Neutrophil (primary cell): ENCODE data around the gene MRPS34.
A peak's percentile ranks its signal among the peaks of the same experiment; 100 is the strongest.

ENCODE experiments used
- H3K27ac ChIP-seq: fragments of 200-600 bp; sonication (generic); 2 replicates; pipeline ENCODE4 v1.5.1; 2016; ENCODE audit warnings: mild to moderate bottlenecking, moderate library complexity
- H3K27me3 ChIP-seq: fragments of 200-600 bp; sonication (generic); 2 replicates; pipeline ENCODE4 v1.6.0; 2016; ENCODE audit warnings: mild to moderate bottlenecking
- H3K36me3 ChIP-seq: fragments of 200-600 bp; sonication (generic); 2 replicates; pipeline ENCODE4 v1.5.1; 2017
- H3K4me1 ChIP-seq, 2 experiments: fragments of 200-600 bp in 1 of 2; sonication (generic) in 1 of 2; 1 replicate in 1 of 2; 2 replicates in 1 of 2; pipeline versions ENCODE4 v1.5.1 to v1.6.1; 2013 to 2016; ENCODE audit warnings: low read depth in 1 of 2, low read length in 1 of 2, mild to moderate bottlenecking in 1 of 2, moderate library complexity in 1 of 2; ENCODE audit not compliant: control insufficient read depth in 1 of 2, insufficient read depth in 1 of 2
- H3K4me3 ChIP-seq, 2 experiments: fragments of 200-600 bp in 1 of 2; sonication (generic) in 1 of 2; 1 replicate in 1 of 2; 2 replicates in 1 of 2; pipeline ENCODE4 v1.5.1; 2013 to 2016; ENCODE audit warnings: low read depth in 1 of 2, low read length in 1 of 2, mild to moderate bottlenecking in 1 of 2, moderate library complexity in 1 of 2
- H3K9me3 ChIP-seq: fragments of 200-600 bp; sonication (generic); 2 replicates; pipeline ENCODE4 v1.5.1; 2016
- TF ChIP-seq, protein P1 (sequence below): fragments of 200-600 bp; sonication (generic); IDR thresholded peaks from 2 replicates; pipeline ENCODE4 v1.5.1; 2016; ENCODE audit warnings: antibody characterized with exemption

MRPS34 gene

DNA sequence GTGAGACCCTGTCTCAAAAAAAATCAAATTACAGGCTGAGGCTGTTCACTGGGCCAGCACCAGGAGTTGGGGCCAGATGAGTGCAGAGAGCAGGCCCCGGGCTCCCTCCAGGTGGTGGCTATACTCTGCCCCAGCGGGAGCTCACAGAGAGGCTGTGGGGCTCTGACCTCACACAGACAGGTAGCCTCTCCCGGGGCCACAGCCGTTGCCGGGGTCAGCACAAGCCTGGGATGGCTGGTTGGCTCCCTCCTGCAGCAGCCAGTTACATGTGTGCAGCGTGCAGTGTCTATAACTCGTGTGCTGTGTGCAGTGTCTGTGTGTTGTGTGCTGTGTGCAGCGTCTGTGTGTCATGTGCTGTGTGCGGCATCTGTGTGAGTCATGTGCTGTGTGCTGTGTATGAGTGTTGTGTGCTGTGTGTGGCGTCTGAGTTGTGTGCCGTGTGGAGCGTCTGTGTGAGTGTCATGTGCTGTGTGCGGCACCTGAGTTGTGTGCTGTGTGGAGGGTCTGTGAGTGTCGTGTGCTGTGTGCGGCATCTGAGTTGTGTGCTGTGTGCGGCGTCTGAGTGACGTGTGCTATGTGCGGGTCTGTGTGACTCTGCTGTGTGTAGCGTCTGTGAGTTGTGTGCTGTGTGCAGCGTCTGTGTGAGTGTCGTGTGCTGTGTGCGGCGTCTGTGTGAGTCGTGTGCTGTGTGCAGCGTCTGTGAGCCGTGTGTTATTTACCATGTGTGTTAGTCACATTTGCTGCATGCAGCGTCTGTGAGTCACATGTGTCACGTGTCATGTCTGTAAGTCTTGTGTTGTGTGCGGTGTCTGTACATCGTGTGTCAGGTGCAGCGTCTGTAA, 46.1 kb downstream of the MRPS34 start:
- TF ChIP-seq, protein P1, sequence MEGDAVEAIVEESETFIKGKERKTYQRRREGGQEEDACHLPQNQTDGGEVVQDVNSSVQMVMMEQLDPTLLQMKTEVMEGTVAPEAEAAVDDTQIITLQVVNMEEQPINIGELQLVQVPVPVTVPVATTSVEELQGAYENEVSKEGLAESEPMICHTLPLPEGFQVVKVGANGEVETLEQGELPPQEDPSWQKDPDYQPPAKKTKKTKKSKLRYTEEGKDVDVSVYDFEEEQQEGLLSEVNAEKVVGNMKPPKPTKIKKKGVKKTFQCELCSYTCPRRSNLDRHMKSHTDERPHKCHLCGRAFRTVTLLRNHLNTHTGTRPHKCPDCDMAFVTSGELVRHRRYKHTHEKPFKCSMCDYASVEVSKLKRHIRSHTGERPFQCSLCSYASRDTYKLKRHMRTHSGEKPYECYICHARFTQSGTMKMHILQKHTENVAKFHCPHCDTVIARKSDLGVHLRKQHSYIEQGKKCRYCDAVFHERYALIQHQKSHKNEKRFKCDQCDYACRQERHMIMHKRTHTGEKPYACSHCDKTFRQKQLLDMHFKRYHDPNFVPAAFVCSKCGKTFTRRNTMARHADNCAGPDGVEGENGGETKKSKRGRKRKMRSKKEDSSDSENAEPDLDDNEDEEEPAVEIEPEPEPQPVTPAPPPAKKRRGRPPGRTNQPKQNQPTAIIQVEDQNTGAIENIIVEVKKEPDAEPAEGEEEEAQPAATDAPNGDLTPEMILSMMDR: no peak
- H3K4me3 ChIP-seq: no peak overlapping the region
- H3K27ac ChIP-seq: no peak overlapping the region
- H3K36me3 ChIP-seq: peaks cover 60% of the 10 kb centered on the region
- peaks cover 22 to 26% of the 10 kb centered on the region in 2 experiments for H3K4me1 ChIP-seq
- no peaks in the 10 kb centered on the region for H3K9me3 ChIP-seq
- no peaks in the 10 kb centered on the region for H3K27me3 ChIP-seq

DNA sequence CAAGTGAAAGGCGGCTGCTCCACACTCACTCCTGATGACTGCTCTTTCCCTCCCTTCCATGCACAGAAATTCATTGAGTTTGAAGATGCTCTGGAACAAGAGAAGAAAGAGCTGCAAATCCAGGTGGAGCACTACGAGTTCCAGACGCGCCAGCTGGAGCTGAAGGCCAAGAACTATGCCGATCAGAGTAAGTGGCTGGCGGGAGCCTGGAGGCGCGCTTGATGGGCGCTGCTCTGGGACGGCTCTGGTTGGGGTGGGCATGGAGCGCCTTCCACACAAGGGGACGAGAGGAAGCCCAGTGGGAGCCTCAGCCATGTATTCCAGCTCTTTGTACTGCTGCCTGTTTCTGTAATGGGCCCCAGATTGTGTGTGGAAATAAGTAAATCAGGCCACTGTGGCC, 48.4 kb downstream of the MRPS34 start:
- no peak overlapping the region for H3K4me3 ChIP-seq

DNA sequence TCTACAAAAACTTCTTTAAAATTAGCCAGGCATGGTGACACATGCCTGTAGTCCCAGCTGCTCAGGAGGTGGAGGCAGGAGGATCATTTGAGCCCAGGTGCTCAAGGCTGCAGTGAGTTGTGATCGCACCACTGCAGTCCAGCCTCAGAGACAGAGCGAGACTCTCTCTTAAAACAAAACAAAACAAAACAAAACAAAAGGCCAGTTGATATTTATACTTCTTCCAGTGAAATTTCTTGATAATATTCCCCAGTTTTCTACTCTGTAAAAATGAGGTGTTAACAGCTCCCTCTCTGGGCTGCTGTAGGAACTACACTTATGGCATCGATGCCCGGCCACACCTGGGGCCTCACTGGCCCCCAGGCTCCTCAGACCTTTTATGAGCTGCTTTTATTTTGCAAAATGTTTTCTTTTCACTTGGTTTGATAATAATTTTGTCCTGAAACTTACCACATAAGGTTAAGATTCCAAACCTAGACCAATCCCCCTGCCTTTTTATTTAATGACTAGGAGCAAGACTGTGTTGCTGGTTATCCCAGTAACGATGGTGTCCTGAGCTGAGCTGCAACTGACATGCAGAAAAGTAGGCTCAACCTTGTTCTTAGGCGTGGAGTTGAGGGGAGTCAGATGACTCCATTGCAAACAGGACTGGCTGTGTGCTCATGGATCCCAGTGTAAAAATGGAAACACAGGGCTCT, 49.3 kb downstream of the MRPS34 start:
- H3K4me1 ChIP-seq: peaks cover 28 to 34% of the 10 kb centered on the region in 2 experiments

More for the DNA sequence above, 48.4 kb downstream of the MRPS34 start:
- TF ChIP-seq, protein P1: no peak
- Histone ChIP-seq H3K27me3 (no peaks in the 10 kb centered on the region), H3K36me3 (peaks cover 46% of the 10 kb centered on the region), H3K27ac (no peak overlapping the region), H3K4me1 (peaks cover 26 to 34% of the 10 kb centered on the region in 2 experiments), H3K9me3 (no peaks in the 10 kb centered on the region)

More for the DNA sequence above, 49.3 kb downstream of the MRPS34 start:
- Histone ChIP-seq H3K9me3 (no peaks in the 10 kb centered on the region), H3K36me3 (peaks cover 38% of the 10 kb centered on the region), H3K27me3 (no peaks in the 10 kb centered on the region), H3K4me3 (no peak overlapping the region), H3K27ac (peak overlapping the region; percentile 76)
- TF ChIP-seq, protein P1: peak; percentile 73
